Lung (tissue), 12 donors: ENCODE data around the gene IGSF21. TPM values are rescaled to one million over a fixed set of nuclear protein-coding genes. Genes with fewer than 3 reads are reported as not detected.

ENCODE experiments used
- ATAC-seq: fragments of 200-7000 bp; cut with Tn5 transposase; one replicate; pipeline ENCODE4 v1.9.1; 2020; ENCODE audit warnings: moderate number of reproducible peaks; ENCODE audit not compliant: insufficient read depth, low FRiP score
- DNase-seq, 3 donors: peaks; one replicate each; pipeline ENCODE4 v3.0.0-alpha.2; 2013 to 2017
- H3K27ac ChIP-seq, 2 donors: one replicate each; pipeline ENCODE4 v1.5.1; 2013; ENCODE audit warnings: mild to moderate bottlenecking in 2 of 2, moderate library complexity in 2 of 2, control low read depth in 1 of 2, inconsistent platforms in 1 of 2, low read depth in 1 of 2, low read length in 1 of 2
- H3K27me3 ChIP-seq, 3 donors: one replicate each; pipeline ENCODE4 v1.5.1; 2013; ENCODE audit warnings: low read length in 2 of 3; ENCODE audit not compliant: control insufficient read depth in 3 of 3, insufficient read depth in 3 of 3
- H3K36me3 ChIP-seq, 4 donors: one replicate each; pipeline ENCODE4 v1.5.1; 2013; ENCODE audit warnings: low read length in 4 of 4, mild to moderate bottlenecking in 1 of 4, moderate library complexity in 1 of 4; ENCODE audit not compliant: control insufficient read depth in 4 of 4, insufficient read depth in 4 of 4
- H3K4me1 ChIP-seq, 5 donors: one replicate each; pipeline ENCODE4 v1.5.1; 2013; ENCODE audit warnings: low read length in 5 of 5, mild to moderate bottlenecking in 2 of 5, moderate library complexity in 1 of 5; ENCODE audit not compliant: control insufficient read depth in 5 of 5, insufficient read depth in 5 of 5
- H3K4me3 ChIP-seq: one replicate; pipeline ENCODE4 v1.5.1; 2013; ENCODE audit warnings: mild to moderate bottlenecking, control low read depth, moderate library complexity
- H3K9ac ChIP-seq, 2 donors: one replicate each; pipeline ENCODE4 v1.5.1; 2013; ENCODE audit warnings: low read length in 2 of 2, control low read depth in 1 of 2; ENCODE audit not compliant: insufficient read depth in 1 of 2
- H3K9me3 ChIP-seq, 4 donors: one replicate each; pipeline ENCODE4 v1.5.1; 2013; ENCODE audit warnings: low read length in 3 of 4, mild to moderate bottlenecking in 1 of 4, moderate library complexity in 1 of 4; ENCODE audit not compliant: control insufficient read depth in 4 of 4, insufficient read depth in 3 of 4
- CTCF ChIP-seq: IDR thresholded peaks from 2 replicates; pipeline ENCODE4 v1.5.1; 2012; ENCODE audit warnings: mild to moderate bottlenecking; ENCODE audit errors: control extremely low read depth, extremely low read depth
- WGBS, 2 donors: extraction: QIAGEN DNeasy Blood & Tissue Kit; methylation state at CpG; one replicate each; pipeline ENCODE4 v1.1.7; 2013; 5-methylcytosine and 5-hydroxymethylcytosine counted together
- polyA plus RNA-seq, 2 donors: library from polyadenylated mRNA; stranded (reverse); fragments of 200-250 nt; gene quantifications; one replicate each; pipeline ENCODE4 v1.2.1, GENCODE V29; 2013
- total RNA-seq, 2 donors: library from RNA; depleted of rRNA in 1 of 2; stranded (reverse); fragments of >200 nt in 1 of 2; gene quantifications; one replicate each; pipeline ENCODE4 v1.2.1, GENCODE V29; 2014 to 2021
- donor health status: control.
- donor health status: control.
- donor health status: Bipolar disorder and iron deficiency.
- donor health status: healthy.
- donor health status: DM: yes; HTN: yes; CAD: no.

The IGSF21 gene
- total and polyA plus RNA-seq, 4 donors, result 0.18 to 2.6 (median 0.62) TPM

GRCh38 chr1:18088077-18088594, 19.5 kb upstream of the IGSF21 start:
- Histone ChIP-seq H3K4me1 (no peaks in the 10 kb centered on the region), H3K4me3 (no peak overlapping the region), H3K9me3 (peaks cover 0 to 3% (median 0%) of the 10 kb centered on the region in 4 donors), H3K27me3 (peaks cover 0 to 10% (median 7%) of the 10 kb centered on the region in 3 donors), H3K36me3 (no peaks in the 10 kb centered on the region), H3K9ac (no peak overlapping the region), H3K27ac (no peak overlapping the region)
- DNase-seq (no peak), ATAC-seq (no peak)
- no peak for TF ChIP-seq CTCF
- WGBS, 2 donors, result 23 to 30% methylated on average over 10 of the region's 10 CpGs

GRCh38 chr1:18089488-18089887, 18.1 kb upstream of the IGSF21 start:
- DNase-seq, result no peak
- H3K27me3 ChIP-seq, result peaks cover 2 to 10% (median 7%) of the 10 kb centered on the region in 3 donors
- 92 to 100% methylated on average over 1 of the region's 1 CpG for WGBS, 2 donors

GRCh38 chr1:18090636-18091035, 17.0 kb upstream of the IGSF21 start:
- Histone ChIP-seq H3K9ac (no peak overlapping the region), H3K9me3 (no peaks in the 10 kb centered on the region), H3K4me3 (no peak overlapping the region), H3K36me3 (no peaks in the 10 kb centered on the region), H3K4me1 (no peaks in the 10 kb centered on the region), H3K27me3 (peaks cover 2 to 10% (median 7%) of the 10 kb centered on the region in 3 donors), H3K27ac (no peak overlapping the region)
- DNase-seq (no peak), ATAC-seq (no peak)
- 31 to 38% methylated on average over 8 of the region's 8 CpGs for WGBS, 2 donors
- no peak for TF ChIP-seq CTCF

More at GRCh38 chr1:18089488-18089887, 18.1 kb upstream of the IGSF21 start:
- H3K36me3 ChIP-seq, result no peaks in the 10 kb centered on the region
- no peak for TF ChIP-seq CTCF
- peaks cover 0 to 3% (median 0%) of the 10 kb centered on the region in 4 donors for H3K9me3 ChIP-seq
- H3K9ac ChIP-seq, result no peak overlapping the region
- no peak overlapping the region for H3K27ac ChIP-seq
- ATAC-seq, result no peak
- H3K4me3 ChIP-seq, result no peak overlapping the region
- no peaks in the 10 kb centered on the region for H3K4me1 ChIP-seq
